ENCODE results near the gene CREB1. TPM values are rescaled to one million over a fixed set of nuclear protein-coding genes. Genes with fewer than 3 reads are reported as not detected.

The CREB1 gene
- total RNA-seq: 91.7 and 115 TPM in 2 replicates
- long read RNA-seq, full-length matches to known transcripts: 132 of 161 reads
- long read RNA-seq, partial matches to known transcripts: 9 of 161 reads
- long read RNA-seq, other reads (novel, unspliced or antisense): 20 of 161 reads

DNA sequence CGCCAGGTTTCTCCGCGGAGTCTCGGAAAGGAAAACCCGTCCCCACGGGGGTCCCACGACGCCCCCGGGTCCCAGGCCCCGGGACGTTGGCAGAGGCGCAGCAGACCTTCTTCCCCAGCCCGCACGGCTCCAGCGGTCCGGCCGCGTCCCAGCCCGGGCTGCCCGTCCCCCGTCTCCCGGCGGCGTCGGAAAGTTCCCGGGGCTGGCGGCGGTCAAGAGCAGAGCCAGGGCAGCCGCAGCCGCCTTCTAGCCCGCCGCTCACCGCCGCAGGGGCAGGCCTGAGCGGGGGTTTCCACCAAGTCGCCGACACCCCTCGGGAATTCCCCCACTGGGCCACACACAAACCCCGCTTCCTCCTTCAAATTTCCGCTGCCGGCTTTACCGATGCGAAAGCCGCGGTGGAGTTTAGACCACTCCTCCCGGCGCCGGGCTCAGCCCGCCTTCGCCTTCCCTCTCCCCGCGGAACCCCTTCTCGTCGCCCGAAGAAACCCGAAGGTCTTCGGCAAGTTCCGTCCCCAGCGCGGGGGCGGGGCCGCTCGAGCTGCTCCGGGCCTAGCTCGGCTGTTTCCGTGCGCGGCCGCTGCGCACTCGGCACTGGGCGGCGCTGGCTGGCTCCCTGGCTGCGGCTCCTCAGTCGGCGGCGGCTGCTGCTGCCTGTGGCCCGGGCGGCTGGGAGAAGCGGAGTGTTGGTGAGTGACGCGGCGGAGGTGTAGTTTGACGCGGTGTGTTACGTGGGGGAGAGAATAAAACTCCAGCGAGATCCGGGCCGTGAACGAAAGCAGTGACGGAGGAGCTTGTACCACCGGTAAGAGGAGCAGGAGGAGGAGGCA, at the start of gene CREB1:
TSS of gene CREB1 (plus strand) at position 633 of the 830 bp plus-strand sequence. CDS start 25,674 bp downstream, outside the sequence.
- no peaks in the 10 kb centered on the region for H3K9me3 Mint-ChIP-seq

GRCh38 chr2:207480521-207481040, 49.2 kb upstream of the CREB1 start:
- no peaks in the 10 kb centered on the region for H3K4me1 Mint-ChIP-seq
- no peaks in the 10 kb centered on the region for H3K9me3 Mint-ChIP-seq
- no peaks in the 10 kb centered on the region for H3K36me3 Mint-ChIP-seq (ENCODE audit: low read depth)
- no peak overlapping the region for H3K4me3 Mint-ChIP-seq
- TF ChIP-seq, protein P1, sequence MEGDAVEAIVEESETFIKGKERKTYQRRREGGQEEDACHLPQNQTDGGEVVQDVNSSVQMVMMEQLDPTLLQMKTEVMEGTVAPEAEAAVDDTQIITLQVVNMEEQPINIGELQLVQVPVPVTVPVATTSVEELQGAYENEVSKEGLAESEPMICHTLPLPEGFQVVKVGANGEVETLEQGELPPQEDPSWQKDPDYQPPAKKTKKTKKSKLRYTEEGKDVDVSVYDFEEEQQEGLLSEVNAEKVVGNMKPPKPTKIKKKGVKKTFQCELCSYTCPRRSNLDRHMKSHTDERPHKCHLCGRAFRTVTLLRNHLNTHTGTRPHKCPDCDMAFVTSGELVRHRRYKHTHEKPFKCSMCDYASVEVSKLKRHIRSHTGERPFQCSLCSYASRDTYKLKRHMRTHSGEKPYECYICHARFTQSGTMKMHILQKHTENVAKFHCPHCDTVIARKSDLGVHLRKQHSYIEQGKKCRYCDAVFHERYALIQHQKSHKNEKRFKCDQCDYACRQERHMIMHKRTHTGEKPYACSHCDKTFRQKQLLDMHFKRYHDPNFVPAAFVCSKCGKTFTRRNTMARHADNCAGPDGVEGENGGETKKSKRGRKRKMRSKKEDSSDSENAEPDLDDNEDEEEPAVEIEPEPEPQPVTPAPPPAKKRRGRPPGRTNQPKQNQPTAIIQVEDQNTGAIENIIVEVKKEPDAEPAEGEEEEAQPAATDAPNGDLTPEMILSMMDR (conservative IDR thresholded peaks at IDR 0.05): no peak
- H3K27ac Mint-ChIP-seq (ENCODE audit: unreplicated experiment): no peak overlapping the region
- H3K27me3 Mint-ChIP-seq (ENCODE audit: low read depth): peaks cover 3% of the 10 kb centered on the region
- DNase-seq (ENCODE audit: low read depth, low spot score): no peak

More for the DNA sequence above, at the start of gene CREB1:
- TF ChIP-seq, protein P1 (conservative IDR thresholded peaks at IDR 0.05): peak; percentile 3
- Mint-ChIP-seq H3K27ac (ENCODE audit: unreplicated experiment) (peak within 1 kb of the TSS; percentile 100), H3K4me1 (peaks cover 40% of the 10 kb centered on the region), H3K36me3 (ENCODE audit: low read depth) (no peaks in the 10 kb centered on the region), H3K4me3 (peak within 1 kb of the TSS; percentile 99), H3K27me3 (ENCODE audit: low read depth) (peaks cover 19% of the 10 kb centered on the region)
- DNase-seq (ENCODE audit: low read depth, low spot score): peak; percentile 100

GRCh38 chr2:207481924-207482323, 47.8 kb upstream of the CREB1 start:
- Mint-ChIP-seq H3K4me3 (no peak overlapping the region), H3K27me3 (ENCODE audit: low read depth) (no peaks in the 10 kb centered on the region), H3K4me1 (no peaks in the 10 kb centered on the region), H3K27ac (ENCODE audit: unreplicated experiment) (no peak overlapping the region), H3K36me3 (ENCODE audit: low read depth) (no peaks in the 10 kb centered on the region), H3K9me3 (no peaks in the 10 kb centered on the region)
- TF ChIP-seq, protein P1 (conservative IDR thresholded peaks at IDR 0.05): no peak
- DNase-seq (ENCODE audit: low read depth, low spot score): no peak

- Mint-ChIP-seq H3K4me1 (peaks cover 1% of the 10 kb centered on the region), H3K27me3 (ENCODE audit: low read depth) (no peaks in the 10 kb centered on the region), H3K9me3 (no peaks in the 10 kb centered on the region), H3K36me3 (ENCODE audit: low read depth) (no peaks in the 10 kb centered on the region), H3K4me3 (no peak overlapping the region), H3K27ac (ENCODE audit: unreplicated experiment) (no peak overlapping the region)
- TF ChIP-seq, protein P1 (conservative IDR thresholded peaks at IDR 0.05): no peak
- no peak for DNase-seq (ENCODE audit: low read depth, low spot score)
Observed at GRCh38 chr2:207482630-207483029, 47.1 kb upstream of the CREB1 start.

DNA sequence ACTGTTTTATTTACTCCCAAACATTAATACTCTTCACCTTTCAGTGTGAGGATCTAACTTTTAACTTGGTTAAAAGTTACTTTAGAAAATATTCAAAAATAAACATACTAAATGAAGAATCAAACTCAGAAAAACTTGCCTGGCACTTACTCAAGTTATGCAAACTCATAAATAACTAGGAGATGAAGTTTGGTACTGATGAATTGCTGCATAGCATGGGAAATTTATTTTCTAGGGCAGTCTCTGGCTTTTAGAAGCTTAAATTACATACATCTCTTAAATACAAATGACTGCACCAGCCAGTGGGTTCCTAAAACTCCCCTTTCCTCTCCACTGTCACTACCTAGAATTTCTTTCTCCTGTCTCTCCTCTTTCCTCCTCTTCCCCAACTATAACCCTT, 46.7 kb upstream of the CREB1 start:
- Mint-ChIP-seq H3K9me3 (no peaks in the 10 kb centered on the region), H3K27ac (ENCODE audit: unreplicated experiment) (no peak overlapping the region), H3K4me3 (no peak overlapping the region), H3K4me1 (peaks cover 5% of the 10 kb centered on the region), H3K27me3 (ENCODE audit: low read depth) (no peaks in the 10 kb centered on the region), H3K36me3 (ENCODE audit: low read depth) (no peaks in the 10 kb centered on the region)
- no peak for DNase-seq (ENCODE audit: low read depth, low spot score)
- TF ChIP-seq, protein P1 (conservative IDR thresholded peaks at IDR 0.05): no peak
